GM23338 (cell line): Measurements from ENCODE around the gene S100A6. TPM values are rescaled to one million over a fixed set of nuclear protein-coding genes. Genes with fewer than 3 reads are reported as not detected.
A peak's percentile ranks its signal among the peaks of the same experiment; 100 is the strongest.

Source experiments
- ATAC-seq: fragments of 200-7000 bp; cut with Tn5 transposase; 3 replicates; pipeline ENCODE4 v1.9.1; 2020
- DNase-seq: peaks from one replicate; pipeline ENCODE4 v3.0.0-alpha.2; 2015; ENCODE audit warnings: low spot score
- H2AFZ ChIP-seq: fragments of 200-600 bp; sonication (generic); 2 replicates; pipeline ENCODE4 v1.8.0; 2016; ENCODE audit warnings: antibody characterized with exemption, mild to moderate bottlenecking, moderate library complexity
- H3F3A ChIP-seq: fragments of 200-600 bp; sonication (generic); replicated peaks from 2 replicates; pipeline ENCODE4 v1.8.0; 2017; ENCODE audit warnings: antibody characterized with exemption, mixed run types, low read depth
- H3K27ac ChIP-seq: fragments of 200-600 bp; sonication (generic); 2 replicates; pipeline ENCODE4 v1.6.1; 2016; ENCODE audit warnings: low read depth
- H3K27me3 ChIP-seq: fragments of 200-600 bp; sonication (generic); 2 replicates; pipeline ENCODE4 v1.8.0; 2016; ENCODE audit warnings: mild to moderate bottlenecking, mixed run types, moderate library complexity; ENCODE audit not compliant: insufficient read depth
- H3K36me3 ChIP-seq: fragments of 200-600 bp; sonication (generic); 2 replicates; pipeline ENCODE4 v1.8.0; 2016; ENCODE audit warnings: mild to moderate bottlenecking; ENCODE audit not compliant: insufficient read depth
- H3K4me1 ChIP-seq: fragments of 200-600 bp; sonication (generic); 2 replicates; pipeline ENCODE4 v1.8.0; 2016; ENCODE audit warnings: mild to moderate bottlenecking, moderate library complexity; ENCODE audit not compliant: insufficient read depth
- H3K4me2 ChIP-seq: fragments of 200-600 bp; sonication (generic); 2 replicates; pipeline ENCODE4 v1.7.1; 2017; ENCODE audit warnings: mixed run types
- H3K4me3 ChIP-seq: fragments of 200-600 bp; sonication (generic); 2 replicates; pipeline ENCODE4 v1.6.1; 2016; ENCODE audit warnings: mixed run types
- H3K79me2 ChIP-seq: fragments of 200-600 bp; sonication (generic); replicated peaks from 2 replicates; pipeline ENCODE4 v1.8.0; 2017; ENCODE audit warnings: mild to moderate bottlenecking; ENCODE audit not compliant: insufficient read depth
- H3K9me2 ChIP-seq: fragments of 200-600 bp; sonication (generic); 2 replicates; pipeline ENCODE4 v1.8.0; 2017; ENCODE audit not compliant: insufficient read depth
- H4K20me1 ChIP-seq: fragments of 200-600 bp; sonication (generic); replicated peaks from 2 replicates; pipeline ENCODE4 v1.8.0; 2017; ENCODE audit warnings: mild to moderate bottlenecking; ENCODE audit not compliant: insufficient read depth
- H3K27ac Mint-ChIP-seq: 2 replicates; pipeline ENCODE4 v1.8.0; 2020; ENCODE audit warnings: inconsistent platforms, mild to moderate bottlenecking, moderate library complexity, mixed read lengths
- H3K27me3 Mint-ChIP-seq: 3 replicates; pipeline ENCODE4 v1.8.0; 2022; ENCODE audit warnings: low read depth, mild to moderate bottlenecking, moderate library complexity, mixed read lengths, inconsistent platforms; ENCODE audit not compliant: insufficient read depth, poor library complexity
- H3K36me3 Mint-ChIP-seq: 3 replicates; pipeline ENCODE4 v1.8.0; 2021; ENCODE audit warnings: low read depth, mild to moderate bottlenecking, inconsistent platforms, moderate library complexity, mixed read lengths
- H3K4me1 Mint-ChIP-seq: 3 replicates; pipeline ENCODE4 v1.8.0; 2020; ENCODE audit warnings: mild to moderate bottlenecking, inconsistent platforms, mixed read lengths
- H3K4me3 Mint-ChIP-seq: 3 replicates; pipeline ENCODE4 v1.8.0; 2021; ENCODE audit warnings: moderate library complexity, mild to moderate bottlenecking, inconsistent platforms, mixed read lengths
- H3K9me3 Mint-ChIP-seq: 3 replicates; pipeline ENCODE4 v1.8.0; 2020; ENCODE audit warnings: moderate library complexity, mild to moderate bottlenecking, inconsistent platforms, mixed read lengths
- CREB1 ChIP-seq: fragments of 250-450 bp; sonication (Bioruptor Pico); IDR thresholded peaks from 2 replicates; pipeline ENCODE4 v1.5.0; 2020; ENCODE audit warnings: low read depth, mild to moderate bottlenecking, moderate library complexity
- ETS1 ChIP-seq: IDR thresholded peaks from 2 replicates; pipeline ENCODE4 v1.6.1; 2016; ENCODE audit warnings: antibody characterized with exemption
- EZH2 ChIP-seq: fragments of 200-600 bp; sonication (generic); IDR thresholded peaks from one replicate; pipeline ENCODE4 v1.8.0; 2017; ENCODE audit warnings: antibody characterized with exemption, mild to moderate bottlenecking, low read depth; ENCODE audit not compliant: unreplicated experiment
- EZH2phosphoT487 ChIP-seq: fragments of 200-600 bp; sonication (generic); IDR thresholded peaks from one replicate; pipeline ENCODE4 v1.8.1; 2018; ENCODE audit warnings: antibody characterized with exemption; ENCODE audit not compliant: unreplicated experiment
- JUNB ChIP-seq: IDR thresholded peaks from one replicate; pipeline ENCODE4 v1.6.1; 2016; ENCODE audit warnings: antibody characterized with exemption; ENCODE audit not compliant: unreplicated experiment
- NANOG ChIP-seq: IDR thresholded peaks from 2 replicates; pipeline ENCODE4 v1.6.1; 2016; ENCODE audit warnings: antibody characterized with exemption, borderline replicate concordance
- POLR2AphosphoS5 ChIP-seq: IDR thresholded peaks from 2 replicates; pipeline ENCODE4 v1.6.1; 2016; ENCODE audit warnings: antibody characterized with exemption, low read depth
- REST ChIP-seq: IDR thresholded peaks from one replicate; pipeline ENCODE4 v1.6.1; 2018; ENCODE audit warnings: antibody characterized with exemption; ENCODE audit not compliant: unreplicated experiment
- STAT1 ChIP-seq: IDR thresholded peaks from one replicate; pipeline ENCODE4 v1.6.1; 2016; ENCODE audit warnings: antibody characterized with exemption; ENCODE audit not compliant: unreplicated experiment
- ZNF114 ChIP-seq: fragments of 250-450 bp; sonication (Bioruptor Pico); IDR thresholded peaks from 2 replicates; pipeline ENCODE4 v1.5.0; 2020; ENCODE audit warnings: mild to moderate bottlenecking, moderate library complexity
- ZNF331 ChIP-seq: fragments of 250-450 bp; sonication (Bioruptor Pico); IDR thresholded peaks from 2 replicates; pipeline ENCODE4 v1.5.0; 2020; ENCODE audit warnings: low read depth, mild to moderate bottlenecking, moderate library complexity
- ZNF462 ChIP-seq: fragments of 250-450 bp; sonication (Bioruptor Pico); IDR thresholded peaks from 2 replicates; pipeline ENCODE4 v1.5.0; 2020; ENCODE audit warnings: mild to moderate bottlenecking, moderate library complexity
- polyA plus RNA-seq: library from polyadenylated mRNA; unstranded; fragments of >200 nt; fragmentation: Nextera tagmentation; extraction: Ambion mirVana; gene quantifications from 2 replicates; pipeline ENCODE4 v1.2.1, GENCODE V29; 2016
- total RNA-seq: library from RNA; depleted of rRNA; stranded (reverse); fragments of >200 nt; shearing (Covaris generic); gene quantifications from 2 replicates; pipeline ENCODE4 v1.2.3, GENCODE V29; 2014
- TF ChIP-seq, protein P1 (sequence below), 2 experiments: fragments of 200-600 bp in 1 of 2; sonication (generic) in 1 of 2; conservative IDR thresholded peaks; 2 replicates each; pipeline versions ENCODE4 v1.5.1 to v1.6.1; 2016 to 2017; ENCODE audit warnings: antibody characterized with exemption in 2 of 2, low read depth in 2 of 2, mild to moderate bottlenecking in 2 of 2, moderate library complexity in 1 of 2

Gene S100A6
- total and polyA plus RNA-seq, 2 experiments from 2014 or later: 7.3 to 77.5 TPM

GRCh38 chr1:153533689-153534201 is 2.0 kb downstream of the S100A6 start:
- no peaks in the 10 kb centered on the region for H3K9me3 Mint-ChIP-seq
- Histone ChIP-seq H3K27me3 (peaks cover 32% of the 10 kb centered on the region), H3K36me3 (no peaks in the 10 kb centered on the region), H3K4me1 (peaks cover 36% of the 10 kb centered on the region), H3K4me3 (peak overlapping the region; percentile 55), H3K79me2 (no peaks in the 10 kb centered on the region), H3K4me2 (peak overlapping the region; percentile 78), H3F3A (peaks cover 16% of the 10 kb centered on the region; the same call in 1 of the 2 replicates), H3K9me2 (no peaks in the 10 kb centered on the region), H2AFZ (no peak overlapping the region), H4K20me1 (no peaks in the 10 kb centered on the region), H3K27ac (no peak overlapping the region)
- DNase-seq: no peak
- H3K4me3 Mint-ChIP-seq: peak overlapping the region; percentile 73
- peaks cover 35% of the 10 kb centered on the region for H3K27me3 Mint-ChIP-seq
- H3K4me1 Mint-ChIP-seq: peaks cover 43% of the 10 kb centered on the region
- H3K36me3 Mint-ChIP-seq: no peaks in the 10 kb centered on the region; the same call in 2 of the 3 replicates
- TF ChIP-seq, protein P1, sequence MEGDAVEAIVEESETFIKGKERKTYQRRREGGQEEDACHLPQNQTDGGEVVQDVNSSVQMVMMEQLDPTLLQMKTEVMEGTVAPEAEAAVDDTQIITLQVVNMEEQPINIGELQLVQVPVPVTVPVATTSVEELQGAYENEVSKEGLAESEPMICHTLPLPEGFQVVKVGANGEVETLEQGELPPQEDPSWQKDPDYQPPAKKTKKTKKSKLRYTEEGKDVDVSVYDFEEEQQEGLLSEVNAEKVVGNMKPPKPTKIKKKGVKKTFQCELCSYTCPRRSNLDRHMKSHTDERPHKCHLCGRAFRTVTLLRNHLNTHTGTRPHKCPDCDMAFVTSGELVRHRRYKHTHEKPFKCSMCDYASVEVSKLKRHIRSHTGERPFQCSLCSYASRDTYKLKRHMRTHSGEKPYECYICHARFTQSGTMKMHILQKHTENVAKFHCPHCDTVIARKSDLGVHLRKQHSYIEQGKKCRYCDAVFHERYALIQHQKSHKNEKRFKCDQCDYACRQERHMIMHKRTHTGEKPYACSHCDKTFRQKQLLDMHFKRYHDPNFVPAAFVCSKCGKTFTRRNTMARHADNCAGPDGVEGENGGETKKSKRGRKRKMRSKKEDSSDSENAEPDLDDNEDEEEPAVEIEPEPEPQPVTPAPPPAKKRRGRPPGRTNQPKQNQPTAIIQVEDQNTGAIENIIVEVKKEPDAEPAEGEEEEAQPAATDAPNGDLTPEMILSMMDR (conservative IDR thresholded peaks at IDR 0.05; ENCODE audit: low read depth in 2 of 2): no peak
- no peak for TF ChIP-seq EZH2phosphoT487
- no peak for TF ChIP-seq ZNF462
- no peak for TF ChIP-seq EZH2
- no peak for TF ChIP-seq ZNF114
- no peak for TF ChIP-seq POLR2AphosphoS5
- TF ChIP-seq STAT1: no peak
- TF ChIP-seq ZNF331 (CRISPR knock-in tag): no peak
- no peak for TF ChIP-seq JUNB
- TF ChIP-seq NANOG: no peak
- no peak for TF ChIP-seq CREB1 (CRISPR knock-in tag)
- TF ChIP-seq REST: no peak
- TF ChIP-seq ETS1: no peak
- ATAC-seq: no peak
- H3K27ac Mint-ChIP-seq: no peak overlapping the region
